HG03442 (cell line): ENCODE data around the gene ARHGEF12.

Experiments used
- ATAC-seq: cut with Tn5 transposase; IDR thresholded peaks from one replicate; pipeline ENCODE4 v1.9.1; 2021; ENCODE audit warnings: mild to moderate bottlenecking, moderate library complexity; ENCODE audit not compliant: unreplicated experiment

The ARHGEF12 gene

GRCh38 chr11:120409655-120410054 lies 73.4 kb downstream of the ARHGEF12 start:
- ATAC-seq: no peak

GRCh38 chr11:120410622-120411380 lies 74.6 kb downstream of the ARHGEF12 start:
- no peak for ATAC-seq

- ATAC-seq: no peak
Observed at GRCh38 chr11:120413480-120413879, 77.3 kb downstream of the ARHGEF12 start.

- no peak for ATAC-seq
Observed at GRCh38 chr11:120420572-120420971, 84.4 kb downstream of the ARHGEF12 start.

- ATAC-seq: no peak
Observed at GRCh38 chr11:120424185-120424969, 88.2 kb downstream of the ARHGEF12 start.

- no peak for ATAC-seq
Observed at GRCh38 chr11:120424970-120425332, 88.7 kb downstream of the ARHGEF12 start.

GRCh38 chr11:120425527-120425926 lies 89.3 kb downstream of the ARHGEF12 start:
- ATAC-seq: no peak

GRCh38 chr11:120430146-120430545 lies 93.9 kb downstream of the ARHGEF12 start:
- no peak for ATAC-seq

GRCh38 chr11:120431633-120432032 lies 95.4 kb downstream of the ARHGEF12 start:
- no peak for ATAC-seq

GRCh38 chr11:120432056-120433018 lies 96.1 kb downstream of the ARHGEF12 start:
- ATAC-seq: no peak

- ATAC-seq: no peak
Observed at GRCh38 chr11:120441592-120441991, 105.4 kb downstream of the ARHGEF12 start.

GRCh38 chr11:120442031-120442430 lies 105.8 kb downstream of the ARHGEF12 start:
- no peak for ATAC-seq

- no peak for ATAC-seq
Observed at GRCh38 chr11:120446802-120447201, 110.6 kb downstream of the ARHGEF12 start.

- no peak for ATAC-seq
Observed at GRCh38 chr11:120448240-120448639, 112.0 kb downstream of the ARHGEF12 start.

GRCh38 chr11:120455487-120455886 lies 119.3 kb downstream of the ARHGEF12 start:
- no peak for ATAC-seq

GRCh38 chr11:120457996-120458395 lies 121.8 kb downstream of the ARHGEF12 start:
- ATAC-seq: no peak

- ATAC-seq: no peak
Observed at GRCh38 chr11:120462825-120463224, 126.6 kb downstream of the ARHGEF12 start.

- ATAC-seq: no peak
Observed at GRCh38 chr11:120465921-120466534, 129.8 kb downstream of the ARHGEF12 start.

- no peak for ATAC-seq
Observed at GRCh38 chr11:120467627-120468026, 131.4 kb downstream of the ARHGEF12 start.

- ATAC-seq: no peak
Observed at GRCh38 chr11:120471131-120471530, 134.9 kb downstream of the ARHGEF12 start.

GRCh38 chr11:120471994-120472393 lies 135.8 kb downstream of the ARHGEF12 start:
- no peak for ATAC-seq
